ENCODE measurements around the gene SCAMP2.

GRCh38 chr15:74917676-74918075 lies 44.5 kb upstream of the SCAMP2 start:
- no peak for TF ChIP-seq CTCF (IDR thresholded peaks at IDR 0.05)
- TF ChIP-seq POLR2A (IDR thresholded peaks at IDR 0.05) = no peak
